Posterior cingulate gyrus (tissue), 11 donors: ENCODE results near the gene PRR12.

ENCODE experiments used
- DNase-seq, 10 donors: peaks; one replicate each; pipeline versions ENCODE4 v3.0.0 to v3.0.0-alpha.2; 2020 to 2021; ENCODE audit warnings: mixed read lengths in 3 of 10
- intact Hi-C: fragments of 100-400 bp; cut with DNase I; formaldehyde crosslinking; loops from one replicate; pipeline ENCODE4 v1.15.1; 2023

The PRR12 gene

GRCh38 chr19:49663224-49663623 is 72.2 kb downstream of the PRR12 start:
- DNase-seq = no peak
- intact Hi-C loops = no loop called here

- peak; percentile 81 to 99 (median 91) for DNase-seq
- intact Hi-C loops = loop anchor here (2.0 kb wide), 1 partner anchor 22 kb away; the partner anchor contains the start of gene SCAF1
Measured at GRCh38 chr19:49664171-49665035, 73.4 kb downstream of the PRR12 start.

GRCh38 chr19:49665036-49665350 is 74.0 kb downstream of the PRR12 start:
- intact Hi-C loops = loop anchor here (2.0 kb wide), 1 partner anchor 22 kb away; the partner anchor contains the start of gene SCAF1
- DNase-seq = no peak

GRCh38 chr19:49665351-49666119 is 74.6 kb downstream of the PRR12 start, which contains the start of the genes BCL2L12 and IRF3:
TSS of gene BCL2L12 (plus strand) at chr19:49665933. CDS start at chr19:49666693, 760 bp downstream.
TSS of gene IRF3 (minus strand) at chr19:49665857. CDS start at chr19:49664838, 1,019 bp downstream.
- intact Hi-C loops = loop anchor here (2.0 kb wide), 1 partner anchor 23 kb away; the partner anchor contains the start of gene SCAF1
- peak; percentile 94 to 99 (median 96) for DNase-seq

GRCh38 chr19:49666120-49666444 is 75.1 kb downstream of the PRR12 start:
- intact Hi-C loops = no loop called here
- DNase-seq = no peak

- intact Hi-C loops = no loop called here
Measured at GRCh38 chr19:49667473-49667872, 76.5 kb downstream of the PRR12 start.

GRCh38 chr19:49669516-49669915 is 78.5 kb downstream of the PRR12 start:
- intact Hi-C loops = no loop called here
- no peak for DNase-seq

More at GRCh38 chr19:49667473-49667872, 76.5 kb downstream of the PRR12 start:
- DNase-seq = no peak

GRCh38 chr19:49672131-49672919 is 81.3 kb downstream of the PRR12 start:
- intact Hi-C loops = no loop called here
- DNase-seq = peak; percentile 55 to 97 (median 78)
